GM23248 (cell line): Measurements from ENCODE around the gene RFX8. TPM values are rescaled to one million over a fixed set of nuclear protein-coding genes. Genes with fewer than 3 reads are reported as not detected.

ENCODE experiments used
- DNase-seq: peaks from one replicate; pipeline ENCODE4 v3.0.0-alpha.2; 2015
- H2AFZ ChIP-seq: fragments of 200-600 bp; sonication (generic); 2 replicates; pipeline ENCODE4 v1.6.1; 2016; ENCODE audit warnings: antibody characterized with exemption
- H3F3A ChIP-seq: fragments of 200-600 bp; sonication (generic); 2 replicates; pipeline ENCODE4 v1.6.1; 2016; ENCODE audit warnings: mild to moderate bottlenecking, antibody characterized with exemption, mixed run types; ENCODE audit not compliant: insufficient read depth
- H3K27ac ChIP-seq: fragments of 200-600 bp; sonication (generic); 2 replicates; pipeline ENCODE4 v1.5.1; 2016; ENCODE audit warnings: mild to moderate bottlenecking
- H3K27me3 ChIP-seq: fragments of 200-600 bp; sonication (generic); replicated peaks from 2 replicates; pipeline ENCODE4 v1.6.1; 2016; ENCODE audit warnings: mild to moderate bottlenecking; ENCODE audit not compliant: insufficient read depth
- H3K36me3 ChIP-seq: fragments of 200-600 bp; sonication (generic); 2 replicates; pipeline ENCODE4 v1.6.1; 2016; ENCODE audit warnings: low read depth, mild to moderate bottlenecking
- H3K4me1 ChIP-seq: fragments of 200-600 bp; sonication (generic); 2 replicates; pipeline ENCODE4 v1.6.1; 2016; ENCODE audit warnings: mild to moderate bottlenecking; ENCODE audit not compliant: insufficient read depth
- H3K4me2 ChIP-seq: fragments of 200-600 bp; sonication (generic); one replicate; pipeline ENCODE4 v1.6.1; 2016; ENCODE audit warnings: mild to moderate bottlenecking; ENCODE audit not compliant: unreplicated experiment
- H3K4me3 ChIP-seq: fragments of 200-600 bp; sonication (generic); 2 replicates; pipeline ENCODE4 v1.5.1; 2016; ENCODE audit warnings: mild to moderate bottlenecking
- H3K79me2 ChIP-seq: fragments of 200-600 bp; sonication (generic); 2 replicates; pipeline ENCODE4 v1.6.1; 2016; ENCODE audit warnings: mild to moderate bottlenecking; ENCODE audit not compliant: insufficient read depth
- H3K9ac ChIP-seq: fragments of 200-600 bp; sonication (generic); 2 replicates; pipeline ENCODE4 v1.6.1; 2016; ENCODE audit warnings: mild to moderate bottlenecking
- H3K9me2 ChIP-seq: fragments of 200-600 bp; sonication (generic); 2 replicates; pipeline ENCODE4 v1.6.1; 2016; ENCODE audit warnings: mixed run types, mild to moderate bottlenecking, moderate library complexity; ENCODE audit not compliant: insufficient read depth
- H3K9me3 ChIP-seq: fragments of 200-600 bp; sonication (generic); one replicate; pipeline ENCODE4 v1.6.1; 2017; ENCODE audit warnings: low read depth
- H4K20me1 ChIP-seq: fragments of 200-600 bp; sonication (generic); 2 replicates; pipeline ENCODE4 v1.6.0; 2016; ENCODE audit not compliant: insufficient read depth
- EZH2 ChIP-seq: fragments of 200-600 bp; sonication (generic); IDR thresholded peaks from 2 replicates; pipeline ENCODE4 v1.6.1; 2018; ENCODE audit warnings: antibody characterized with exemption, mild to moderate bottlenecking; ENCODE audit not compliant: insufficient read depth, poor library complexity, severe bottlenecking
- EZH2phosphoT487 ChIP-seq: fragments of 200-600 bp; sonication (generic); IDR thresholded peaks from 2 replicates; pipeline ENCODE4 v1.6.1; 2018; ENCODE audit warnings: antibody characterized with exemption, moderate library complexity, mild to moderate bottlenecking, low read depth; ENCODE audit not compliant: insufficient read depth
- WGBS, 2 experiments: methylation state at CpG; one replicate each; pipeline ENCODE4 v1.1.6; 2015 to 2017; ENCODE audit warnings: low lambda C conversion rate in 2 of 2, low coverage in 1 of 2; ENCODE audit errors: missing lambda C conversion rate in 2 of 2; 5-methylcytosine and 5-hydroxymethylcytosine counted together
- in situ Hi-C: fragments of 300-500 bp; cut with MboI; formaldehyde crosslinking; loops from 2 replicates; pipeline ENCODE4 v1.15.0; 2020
- polyA plus RNA-seq: library from polyadenylated mRNA; unstranded; fragments of >200 nt; fragmentation: Nextera tagmentation; extraction: Ambion mirVana; gene quantifications from 2 replicates; pipeline ENCODE4 v1.2.1, GENCODE V29; 2016
- total RNA-seq: library from RNA; depleted of rRNA; stranded (reverse); fragments of >200 nt; shearing (Covaris generic); gene quantifications from 2 replicates; pipeline ENCODE4 v1.2.3, GENCODE V29; 2014

Gene RFX8
- total and polyA plus RNA-seq, 2 experiments from 2014 or later: 5.9 to 6.4 TPM

DNA sequence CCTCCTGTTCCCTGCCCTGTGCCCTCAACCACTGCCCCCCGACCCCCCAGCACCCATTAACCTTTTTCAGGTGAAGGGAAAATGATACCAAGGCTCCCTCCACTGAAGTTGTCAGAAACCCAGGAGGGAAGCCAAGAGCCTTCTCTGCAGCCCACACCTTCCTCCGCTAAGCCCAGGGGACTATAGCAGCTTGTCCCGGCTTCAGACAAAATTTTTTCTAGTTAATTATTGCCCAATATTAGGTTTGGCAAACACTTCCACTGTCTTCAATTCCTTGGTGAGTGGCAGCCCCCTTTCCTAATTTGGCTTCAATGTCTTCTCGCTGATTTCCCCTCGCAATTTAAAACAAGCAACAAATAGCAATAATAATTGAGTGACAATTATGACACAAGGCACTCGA lies 23.9 kb downstream of the RFX8 start:
- TF ChIP-seq EZH2 (no peak), EZH2phosphoT487 (no peak)
- Histone ChIP-seq H3K27ac (no peak overlapping the region), H3K9ac (no peak overlapping the region), H3F3A (peaks cover 56% of the 10 kb centered on the region), H3K79me2 (no peaks in the 10 kb centered on the region; the same call in 1 of the 2 replicates), H3K9me2 (no peaks in the 10 kb centered on the region), H3K4me2 (no peak overlapping the region), H4K20me1 (no peaks in the 10 kb centered on the region), H3K4me3 (no peak overlapping the region), H3K27me3 (no peaks in the 10 kb centered on the region), H3K9me3 (no peaks in the 10 kb centered on the region), H2AFZ (no peak overlapping the region), H3K4me1 (peaks cover 17% of the 10 kb centered on the region), H3K36me3 (peaks cover 23% of the 10 kb centered on the region; the same call in 1 of the 2 replicates)
- 81% methylated on average over 6 of the region's 6 CpGs for WGBS, 2 experiments
- in situ Hi-C loops: no loop called here
- no peak for DNase-seq

DNA sequence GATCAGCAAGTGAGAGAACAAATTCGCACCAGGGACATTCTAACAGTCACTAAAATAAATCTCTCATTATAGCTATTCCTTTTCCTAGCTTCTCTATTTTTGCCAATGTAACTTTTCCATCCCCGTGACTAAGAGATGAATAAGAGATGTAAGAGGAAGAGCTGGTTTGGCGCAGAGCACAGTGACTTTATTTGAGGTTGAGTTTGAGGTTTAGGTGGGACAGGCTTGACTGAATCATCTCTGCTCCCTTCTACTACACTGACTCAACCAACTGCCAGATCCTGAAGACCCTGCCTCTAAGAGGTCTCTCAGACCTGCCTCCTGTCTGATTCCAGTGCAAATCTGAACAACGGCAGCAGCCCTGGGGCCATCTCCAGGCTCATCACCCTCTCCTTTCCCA lies 28.0 kb downstream of the RFX8 start:
- Histone ChIP-seq H3K27me3 (no peaks in the 10 kb centered on the region), H3K27ac (peak overlapping the region; percentile 69)

DNA sequence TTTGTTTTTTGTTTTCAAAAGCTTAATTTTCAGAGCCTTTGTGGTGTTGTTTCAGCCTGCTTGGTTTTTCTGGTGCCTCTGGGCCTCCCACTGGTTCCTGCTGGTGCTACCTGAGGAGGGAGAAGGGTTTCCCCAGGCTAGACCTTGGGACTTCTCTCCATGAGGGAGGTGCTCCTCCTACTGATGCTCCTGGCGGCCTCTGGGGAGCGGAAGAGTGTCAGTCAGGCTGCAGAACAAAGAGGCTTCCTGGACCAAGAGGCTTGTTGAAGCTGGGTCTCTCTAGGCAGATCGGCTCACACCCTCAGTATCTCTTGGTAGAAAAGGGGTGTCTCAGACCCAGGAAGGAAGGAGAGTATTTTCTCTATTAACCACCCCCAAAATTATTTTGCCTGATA lies 32.2 kb downstream of the RFX8 start:
- Histone ChIP-seq H4K20me1 (no peaks in the 10 kb centered on the region), H3K36me3 (no peaks in the 10 kb centered on the region), H3K4me2 (peak overlapping the region; percentile 19), H3K79me2 (peaks cover 14% of the 10 kb centered on the region), H3K4me3 (no peak overlapping the region), H3K9me2 (no peaks in the 10 kb centered on the region), H3K27me3 (no peaks in the 10 kb centered on the region), H3K9ac (peak overlapping the region; percentile 8), H3K9me3 (no peaks in the 10 kb centered on the region), H3K27ac (peak overlapping the region; percentile 68), H3F3A (peaks cover 60% of the 10 kb centered on the region), H3K4me1 (peaks cover 45% of the 10 kb centered on the region), H2AFZ (no peak overlapping the region)
- in situ Hi-C loops: no loop called here
- peak; percentile 20 for DNase-seq
- 100% methylated on average over 3 of the region's 3 CpGs for WGBS, 2 experiments
- TF ChIP-seq EZH2 (no peak), EZH2phosphoT487 (no peak)

More for the DNA sequence above, 28.0 kb downstream of the RFX8 start:
- Histone ChIP-seq H3K79me2 (peaks cover 14% of the 10 kb centered on the region), H2AFZ (no peak overlapping the region), H3K4me3 (no peak overlapping the region), H3K9me2 (no peaks in the 10 kb centered on the region), H3K9ac (no peak overlapping the region), H4K20me1 (no peaks in the 10 kb centered on the region), H3K36me3 (peaks cover 23% of the 10 kb centered on the region; the same call in 1 of the 2 replicates), H3K4me1 (peaks cover 42% of the 10 kb centered on the region), H3K4me2 (peak overlapping the region; percentile 21), H3K9me3 (no peaks in the 10 kb centered on the region), H3F3A (peaks cover 85% of the 10 kb centered on the region)
- in situ Hi-C loops: no loop called here
- peak; percentile 92 for DNase-seq
- 2 to 3% methylated on average over 3 to 4 of the region's 4 CpGs for WGBS, 2 experiments
- TF ChIP-seq EZH2 (no peak), EZH2phosphoT487 (no peak)

DNA sequence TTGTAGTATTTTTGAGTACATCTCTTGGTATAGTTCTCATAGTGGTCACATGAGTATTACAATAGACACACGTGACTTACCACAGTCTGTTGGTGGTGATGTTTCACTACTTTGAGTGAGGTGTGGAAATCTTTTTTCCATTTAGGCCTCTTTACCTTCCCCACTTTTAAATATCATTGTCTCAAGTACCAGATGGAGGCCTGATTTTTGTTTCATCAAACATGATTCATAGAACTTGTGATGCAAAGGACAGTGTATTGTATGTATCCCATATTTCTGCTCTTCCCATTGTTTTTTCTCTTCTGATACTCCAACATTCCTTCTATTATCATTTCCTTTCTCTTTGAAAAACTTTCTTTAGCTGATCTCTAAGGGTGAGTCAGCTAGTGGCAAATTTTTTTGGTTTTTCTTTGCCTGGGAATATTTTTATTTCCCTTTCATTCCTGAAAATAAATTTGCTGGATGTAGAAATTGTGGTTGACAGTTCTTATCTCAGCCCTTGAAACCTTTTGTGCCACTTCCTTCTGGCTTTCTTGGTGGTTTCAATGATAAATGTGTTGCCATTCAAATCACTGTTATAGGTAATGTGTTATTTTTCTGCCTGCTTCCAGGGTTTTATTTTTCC lies 32.8 kb downstream of the RFX8 start:
- Histone ChIP-seq H3K9me3 (no peaks in the 10 kb centered on the region), H3K4me2 (peak overlapping the region; percentile 19)

More for the DNA sequence above, 32.8 kb downstream of the RFX8 start:
- WGBS, 2 experiments: 24 to 52% methylated on average over 1 of the region's 1 CpG
- Histone ChIP-seq H3K4me1 (peaks cover 39% of the 10 kb centered on the region), H3K9me2 (no peaks in the 10 kb centered on the region), H3K79me2 (peaks cover 14% of the 10 kb centered on the region), H3K27ac (peak overlapping the region; percentile 68), H3K9ac (peak overlapping the region; percentile 8), H3K4me3 (no peak overlapping the region), H2AFZ (no peak overlapping the region), H3K36me3 (no peaks in the 10 kb centered on the region), H3K27me3 (no peaks in the 10 kb centered on the region), H3F3A (peaks cover 55% of the 10 kb centered on the region), H4K20me1 (no peaks in the 10 kb centered on the region)
- TF ChIP-seq EZH2phosphoT487: no peak
- no peak for TF ChIP-seq EZH2
- in situ Hi-C loops: no loop called here
- peak; percentile 65 for DNase-seq
